ENCODE results near the gene UPP2.

GRCh38 chr2:158134055-158134454 is 32.4 kb downstream of the UPP2 start:
- TF ChIP-seq CTCF (IDR thresholded peaks at IDR 0.05; ENCODE audit: low read depth, low read length, poor library complexity, severe bottlenecking) (no peak), EZH2phosphoT487 (IDR thresholded peaks at IDR 0.05; ENCODE audit: borderline replicate concordance, low read length) (no peak)
